Inflammatory macrophage (primary cell): ENCODE measurements around the gene SMOC2.
"Not testable (repeated sequence)": the region's sequence is repeated elsewhere in the genome, so short reads cannot be mapped to it uniquely, and the experiment has no call there.

Source experiments
- DNase-seq, 2 donors: peaks; one replicate each; pipeline ENCODE4 v3.0.0-alpha.2; 2020 to 2022

Gene SMOC2

GRCh38 chr6:168664956-168665355, 224.0 kb downstream of the SMOC2 start:
- no peak for DNase-seq

GRCh38 chr6:168666170-168666569, 225.2 kb downstream of the SMOC2 start:
- DNase-seq: no peak

GRCh38 chr6:168666699-168667427, 225.9 kb downstream of the SMOC2 start:
- DNase-seq: no peak

- no peak for DNase-seq
These were observed 226.4 kb downstream of the SMOC2 start for GRCh38 chr6:168667428-168667805.

- DNase-seq: no peak
These were observed 229.5 kb downstream of the SMOC2 start for GRCh38 chr6:168670401-168670985.

- no peak for DNase-seq
These were observed 230.3 kb downstream of the SMOC2 start for GRCh38 chr6:168671028-168671862.

- DNase-seq: no peak
These were observed 231.0 kb downstream of the SMOC2 start for GRCh38 chr6:168671863-168672546.

GRCh38 chr6:168674595-168674994, 233.6 kb downstream of the SMOC2 start:
- no peak for DNase-seq

- DNase-seq: no peak
These were observed 234.4 kb downstream of the SMOC2 start for GRCh38 chr6:168675375-168675774.

- no peak for DNase-seq
These were observed 235.1 kb downstream of the SMOC2 start for GRCh38 chr6:168675933-168676551.

- DNase-seq: no peak
These were observed 235.8 kb downstream of the SMOC2 start for GRCh38 chr6:168676552-168677322.

GRCh38 chr6:168677323-168677781, 236.4 kb downstream of the SMOC2 start:
- DNase-seq: not testable (repeated sequence)

GRCh38 chr6:168678077-168678476, 237.1 kb downstream of the SMOC2 start:
- no peak for DNase-seq

- DNase-seq: no peak
These were observed 237.6 kb downstream of the SMOC2 start for GRCh38 chr6:168678588-168678987.

- no peak for DNase-seq
These were observed 240.8 kb downstream of the SMOC2 start for GRCh38 chr6:168681748-168682147.

GRCh38 chr6:168683621-168684020, 242.6 kb downstream of the SMOC2 start:
- DNase-seq: no peak

GRCh38 chr6:168684471-168684870, 243.5 kb downstream of the SMOC2 start:
- no peak for DNase-seq

- DNase-seq: no peak
These were observed 243.9 kb downstream of the SMOC2 start for GRCh38 chr6:168684906-168685305.

GRCh38 chr6:168686029-168686738, 245.2 kb downstream of the SMOC2 start:
- no peak for DNase-seq

GRCh38 chr6:168686831-168687730, 246.1 kb downstream of the SMOC2 start:
- no peak for DNase-seq
